Erythroblast (primary cell): ENCODE data around the gene DIP2C.

Experiments used
- DNase-seq, 2 experiments: peaks; one replicate each; lab custom pipeline; 2025; lab: John Stamatoyannopoulos, UW
- GATA1 ChIP-seq: IDR thresholded peaks from 2 replicates; pipeline ENCODE4 v1.6.1; 2011; ENCODE audit warnings: low read depth, mild to moderate bottlenecking, control low read depth, low read length, moderate library complexity
- POLR2A ChIP-seq: IDR thresholded peaks from 2 replicates; pipeline ENCODE4 v1.6.1; 2011; ENCODE audit warnings: mild to moderate bottlenecking, low read length

DIP2C gene

DNA sequence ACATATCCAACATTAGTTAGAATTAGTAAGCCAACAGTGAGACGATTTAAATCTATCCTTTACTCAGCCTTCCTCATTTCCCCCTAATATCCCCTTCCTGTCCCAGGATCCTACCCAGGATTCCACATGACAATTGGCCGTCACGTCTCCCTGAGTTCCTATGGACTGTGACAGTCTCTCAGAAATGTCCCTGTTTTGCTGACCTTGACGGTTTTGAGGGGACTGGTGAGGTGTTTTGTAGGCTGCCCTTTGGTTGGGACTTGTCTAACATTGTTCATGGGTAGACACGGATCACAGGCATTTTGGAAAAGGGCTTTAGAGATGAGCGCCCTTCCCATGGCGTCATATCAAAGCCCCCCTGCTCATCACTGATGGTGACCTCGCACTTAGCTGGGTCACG lies 391.4 kb downstream of the DIP2C start:
- no peak for DNase-seq
- TF ChIP-seq GATA1 (no peak), POLR2A (no peak)

DNA sequence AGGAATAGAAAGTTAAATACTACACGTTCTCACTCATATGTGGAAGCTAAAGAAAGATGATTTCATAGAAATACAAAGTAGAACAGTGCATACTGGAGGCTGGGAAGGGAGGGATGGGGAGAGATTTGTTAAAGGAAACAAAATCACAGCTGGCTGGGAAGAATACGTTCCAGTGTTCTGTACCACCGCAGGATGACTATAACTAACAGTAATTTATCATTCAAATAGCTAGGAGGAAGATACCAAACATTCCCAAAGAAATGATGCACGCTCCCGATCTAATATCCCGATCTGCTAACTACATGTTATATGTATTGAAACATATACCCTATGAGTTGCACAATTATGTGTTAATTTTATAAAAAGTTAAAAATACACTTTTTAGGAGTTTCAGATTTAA lies 391.9 kb downstream of the DIP2C start:
- TF ChIP-seq GATA1 (no peak), POLR2A (no peak)
- DNase-seq, result no peak

DNA sequence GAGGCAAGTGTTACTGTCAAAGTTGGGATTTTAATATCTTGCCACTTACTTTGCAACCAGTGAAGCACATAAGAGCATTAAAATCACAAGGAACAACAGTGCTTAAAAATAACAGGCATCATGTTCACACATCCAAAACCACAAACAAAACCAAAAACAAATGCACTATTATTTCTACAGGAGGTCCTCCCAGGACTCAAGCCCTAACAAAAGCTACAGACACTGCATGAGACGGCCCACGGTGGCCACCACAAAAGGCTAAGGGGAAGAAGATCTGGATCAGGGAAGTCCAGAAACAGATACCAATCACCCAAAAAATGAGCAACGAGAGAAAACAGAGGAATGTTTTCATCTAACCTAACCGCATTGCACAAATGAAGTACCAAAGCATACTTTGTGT lies 395.8 kb downstream of the DIP2C start:
- no peak for DNase-seq
- no peak for TF ChIP-seq POLR2A
- TF ChIP-seq GATA1, result no peak

DNA sequence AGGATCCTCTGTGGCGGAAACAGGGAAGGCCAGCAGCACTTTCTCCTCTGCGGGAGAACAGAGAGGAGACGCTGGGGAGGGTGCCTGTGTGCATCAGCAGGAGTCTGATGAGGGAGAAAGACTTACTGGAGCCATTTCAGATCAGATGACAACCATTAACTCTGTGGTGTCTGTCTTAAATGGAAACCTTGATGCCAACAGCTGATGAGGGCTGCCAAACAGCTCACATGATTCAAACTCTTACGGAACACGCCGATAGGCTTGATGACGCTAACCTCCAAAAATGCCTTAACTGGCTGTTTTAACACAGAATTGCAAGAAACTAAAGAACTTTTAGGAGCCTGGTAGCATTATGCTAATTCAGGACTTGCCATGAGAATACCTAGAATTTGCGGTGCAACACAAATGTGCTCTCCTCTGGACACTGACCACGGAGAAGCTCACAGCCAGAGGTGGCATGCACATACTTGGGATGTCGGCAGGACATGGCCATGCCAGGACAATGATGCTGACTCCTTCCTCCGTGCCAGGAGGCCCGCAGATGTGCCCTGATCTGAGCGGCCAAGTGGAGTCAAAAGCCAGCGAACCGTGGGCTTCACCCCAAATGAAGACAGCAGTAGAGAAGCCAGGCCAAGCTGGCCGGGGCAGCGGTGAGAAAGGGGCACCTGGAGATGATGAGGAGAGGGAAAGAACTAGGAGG lies 399.3 kb downstream of the DIP2C start:
- TF ChIP-seq GATA1 (no peak), POLR2A (no peak)
- no peak for DNase-seq

DNA sequence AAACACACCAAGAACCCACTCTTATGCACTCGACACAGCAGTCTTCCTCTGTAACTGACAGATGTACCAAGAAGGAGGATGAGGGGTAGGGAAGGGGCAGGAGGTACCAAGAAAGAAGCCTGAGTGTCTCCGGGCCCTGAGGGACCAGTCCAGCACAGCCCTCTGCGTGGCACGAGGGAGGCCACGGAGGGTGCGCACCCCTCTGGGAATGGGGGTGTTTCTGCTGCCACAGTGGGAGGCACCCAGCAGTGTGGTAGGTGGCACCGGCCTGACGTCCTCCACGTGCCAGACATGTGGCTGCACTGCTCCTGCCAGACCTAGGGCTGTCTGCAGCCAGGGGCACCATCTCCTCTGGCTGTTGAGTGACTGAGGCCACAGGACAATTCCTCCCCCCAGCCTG lies 399.9 kb downstream of the DIP2C start:
- TF ChIP-seq POLR2A, result no peak
- no peak for TF ChIP-seq GATA1
- no peak for DNase-seq

DNA sequence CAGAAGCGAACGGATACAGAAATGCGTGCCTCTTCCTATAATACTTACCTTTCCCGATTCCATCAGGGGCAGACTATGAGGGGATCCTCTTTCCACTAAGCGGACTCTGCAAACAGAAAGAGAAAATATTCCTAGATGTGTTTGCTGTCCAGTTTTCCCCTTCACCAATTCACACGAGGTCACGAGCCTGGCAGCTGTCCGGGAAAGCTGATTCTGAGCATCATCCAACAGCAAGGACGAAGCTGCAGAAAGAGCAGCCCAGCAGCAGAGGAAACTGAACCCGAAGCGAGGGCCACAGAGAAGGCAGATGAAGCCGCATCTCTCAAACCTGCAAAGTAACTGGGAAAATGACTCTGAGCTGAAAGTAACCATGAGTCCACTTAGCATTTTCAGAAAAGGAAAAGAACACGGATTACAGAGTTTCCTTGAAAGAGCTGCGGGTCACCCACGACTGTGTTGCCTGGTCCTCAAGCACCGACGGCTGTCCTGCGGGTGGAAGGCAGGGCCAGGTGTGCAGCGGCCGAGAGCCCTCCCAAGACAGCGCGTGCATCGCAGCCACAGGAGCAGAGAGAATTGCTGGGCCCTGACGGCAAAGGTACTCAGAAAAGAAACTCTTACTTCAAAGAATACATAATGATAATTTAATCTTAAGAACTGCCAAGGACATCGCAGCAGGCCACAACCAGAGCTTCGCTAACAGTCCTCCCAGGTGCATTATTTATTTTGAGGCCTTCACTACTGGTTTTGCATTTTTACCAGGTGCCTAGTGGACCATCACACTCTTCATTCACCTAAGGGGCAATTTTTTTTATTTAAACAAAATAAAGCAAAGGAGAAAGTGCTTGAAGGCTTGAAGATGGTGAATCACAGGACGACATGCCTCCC lies 400.9 kb downstream of the DIP2C start:
- TF ChIP-seq POLR2A (no peak), GATA1 (no peak)
- DNase-seq, result no peak

DNA sequence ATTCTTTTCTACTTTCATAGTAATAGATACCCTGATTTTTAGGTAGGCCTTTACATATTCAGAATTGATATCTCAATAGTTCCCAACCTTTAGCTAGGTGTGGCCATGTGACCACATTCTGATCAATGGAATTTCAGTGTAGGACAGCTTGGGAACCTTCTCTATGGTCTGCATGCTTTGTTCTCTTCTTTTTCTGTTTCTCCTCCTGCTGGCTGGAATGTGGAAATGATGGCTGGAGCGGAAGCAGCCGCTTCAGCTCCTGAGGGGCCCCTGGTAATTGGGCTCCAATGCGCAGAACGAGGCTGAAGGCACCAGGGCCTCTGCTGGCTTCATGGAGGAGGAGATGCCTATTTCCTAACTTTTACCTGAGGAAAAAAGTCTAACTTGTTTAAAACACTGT lies 401.7 kb downstream of the DIP2C start:
- TF ChIP-seq POLR2A, result no peak
- TF ChIP-seq GATA1, result no peak
- no peak for DNase-seq

DNA sequence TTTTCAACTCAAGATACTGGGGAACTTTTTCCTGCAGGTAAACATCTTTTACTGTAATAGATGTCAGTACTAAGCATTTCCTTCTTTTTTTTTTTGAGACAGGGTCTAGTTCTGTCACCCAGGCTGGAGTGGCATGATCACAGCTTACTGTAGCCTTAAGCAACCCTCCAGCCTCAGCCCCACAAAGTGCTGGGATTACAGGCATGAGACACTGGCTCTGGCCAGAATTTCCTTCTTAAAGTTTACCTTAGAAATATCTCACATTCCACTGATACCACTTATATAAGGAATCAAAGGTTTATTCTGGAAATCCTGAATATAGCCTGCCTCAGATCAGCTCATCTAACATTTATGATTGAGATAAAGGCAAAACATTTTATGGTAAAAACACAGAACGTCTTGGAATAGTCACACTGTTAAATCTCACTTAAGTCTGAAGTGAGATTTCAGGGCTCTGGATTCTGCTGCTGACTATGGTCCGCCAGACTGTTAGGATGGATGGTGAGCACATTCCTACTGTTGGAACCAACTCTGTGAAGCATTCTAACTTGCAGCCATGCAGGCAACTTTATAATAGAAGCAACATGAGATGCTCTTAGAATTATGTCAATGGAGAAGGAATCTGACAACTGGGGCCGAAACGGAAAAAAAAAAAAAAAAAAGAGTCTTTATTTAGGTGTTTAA lies 402.3 kb downstream of the DIP2C start:
- DNase-seq, result no peak
- TF ChIP-seq GATA1 (no peak), POLR2A (no peak)

DNA sequence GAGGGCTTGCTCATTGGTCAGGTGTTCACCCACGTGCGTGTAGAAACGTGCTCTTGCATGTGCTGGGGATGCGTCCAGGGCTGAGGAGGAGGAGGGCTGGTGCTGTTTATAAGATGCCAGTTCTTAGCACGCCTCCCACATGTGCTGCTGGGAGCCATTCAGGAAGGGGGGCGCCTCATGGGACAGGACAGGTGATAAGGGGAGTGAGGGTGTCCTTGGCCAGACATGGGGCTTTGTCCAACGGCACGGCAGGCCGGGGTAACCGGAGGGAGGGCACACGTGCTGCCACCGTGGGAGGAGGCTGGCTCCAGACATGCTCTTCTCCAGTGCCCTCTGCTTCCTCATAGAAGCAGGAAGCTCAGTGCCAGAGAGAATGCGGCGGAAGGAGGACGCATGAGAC lies 404.3 kb downstream of the DIP2C start:
- TF ChIP-seq GATA1 (no peak), POLR2A (no peak)
- DNase-seq, result no peak

DNA sequence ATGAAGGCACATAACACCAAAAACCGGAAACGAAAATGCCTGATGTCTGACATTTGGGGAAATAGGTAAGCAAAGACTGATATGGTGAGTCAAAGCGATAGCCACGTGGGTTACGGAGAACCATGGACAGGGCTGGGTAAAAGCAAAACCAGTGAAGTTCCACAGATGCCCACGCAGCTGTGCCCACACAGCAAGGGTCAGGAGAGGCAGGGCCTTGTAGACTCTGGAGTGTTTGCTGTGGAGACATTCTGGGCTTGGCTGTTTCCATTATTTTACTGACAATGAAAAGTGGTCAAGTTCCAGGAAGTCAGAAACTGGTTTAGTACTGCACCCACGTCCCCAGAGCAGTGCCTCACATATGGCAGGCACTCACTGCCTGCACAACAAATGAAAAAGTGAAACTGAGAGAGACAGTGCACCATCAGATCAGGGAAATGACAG lies 405.5 kb downstream of the DIP2C start:
- TF ChIP-seq GATA1, result no peak
- TF ChIP-seq POLR2A, result no peak

DNA sequence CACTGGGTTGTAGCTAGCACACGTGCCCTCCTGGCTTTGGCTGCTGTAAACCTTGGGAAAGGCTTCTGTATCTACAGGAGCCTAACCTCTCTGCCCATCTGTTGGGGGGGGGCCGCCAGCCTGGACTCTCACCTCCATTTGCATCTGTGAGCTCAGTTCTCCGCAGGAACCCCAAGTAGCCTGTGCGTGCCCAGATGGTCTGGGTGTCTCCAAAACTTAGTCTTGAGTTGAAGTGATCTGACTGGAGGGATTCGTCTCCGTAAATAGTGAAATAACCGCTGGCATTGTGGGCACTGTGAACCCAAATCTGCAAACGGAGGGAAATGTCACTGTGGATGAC lies 406.4 kb downstream of the DIP2C start:
- DNase-seq, result no peak
- TF ChIP-seq POLR2A (no peak), GATA1 (no peak)

More for the DNA sequence above, 405.5 kb downstream of the DIP2C start:
- no peak for DNase-seq

DNA sequence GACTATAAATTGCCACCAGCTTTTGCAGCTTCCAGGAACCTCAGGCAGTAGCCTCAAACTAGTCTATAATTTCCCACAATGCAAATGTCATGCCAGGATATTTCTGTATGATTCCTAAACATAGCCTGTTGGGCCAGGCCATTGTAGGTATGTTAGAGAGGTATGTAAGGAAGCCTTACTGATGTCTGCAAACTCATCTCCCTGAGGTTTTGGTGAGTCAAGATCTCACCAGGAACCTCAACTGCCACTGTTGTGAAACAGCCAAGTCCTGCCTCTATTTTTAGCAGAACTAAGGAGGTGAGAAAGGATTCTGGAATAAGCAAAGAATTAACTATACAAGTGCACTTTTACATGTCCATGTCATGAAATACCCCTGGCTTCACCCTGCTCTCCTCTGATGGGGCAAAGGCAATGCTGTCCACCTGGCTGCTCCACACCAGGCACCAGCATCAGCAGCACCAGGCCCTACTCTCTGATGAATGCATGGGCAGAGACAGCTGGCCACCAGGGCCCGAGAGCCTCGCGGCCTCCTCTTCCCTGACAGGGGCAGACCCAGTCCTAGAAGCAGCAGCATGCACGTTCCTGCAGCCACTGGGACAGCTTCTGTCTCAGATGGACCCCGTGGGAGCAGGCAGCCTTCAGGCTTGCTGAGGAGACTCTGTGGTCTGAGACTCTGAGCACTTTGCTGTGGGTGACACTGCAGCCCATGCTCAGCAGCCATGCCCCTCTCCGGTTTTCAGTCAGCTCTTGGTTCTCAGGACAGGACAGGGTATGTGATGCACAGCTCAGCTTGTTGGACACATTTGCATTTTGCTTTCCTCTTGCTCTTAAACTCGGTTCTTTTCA lies 407.0 kb downstream of the DIP2C start:
- TF ChIP-seq GATA1, result no peak
- TF ChIP-seq POLR2A, result no peak
- no peak for DNase-seq

DNA sequence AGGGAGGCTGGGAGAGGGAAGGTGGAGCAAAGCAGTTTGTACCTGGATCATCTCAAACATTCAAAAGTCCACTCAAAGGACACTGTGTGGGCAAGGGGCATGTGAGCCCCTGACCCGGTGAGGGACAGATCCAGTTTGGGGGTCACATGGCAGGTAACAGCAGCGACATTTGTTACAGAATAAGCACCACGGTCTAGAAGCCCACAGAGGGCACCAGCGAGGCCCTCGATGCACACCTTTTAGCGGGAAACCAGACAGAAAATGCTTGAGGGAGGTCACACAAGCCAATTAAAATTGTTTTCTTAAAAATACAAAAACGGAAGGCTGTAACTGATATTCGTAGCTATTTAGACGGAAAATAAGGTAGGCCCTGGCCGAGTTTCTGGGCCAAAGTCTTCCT lies 409.8 kb downstream of the DIP2C start:
- TF ChIP-seq POLR2A, result no peak
- TF ChIP-seq GATA1, result no peak
- DNase-seq, result no peak
